Hematopoietic multipotent progenitor cell treated with erythropoietin and hydrocortisone succinate and interleukin-3 and kit ligand, for 4 days (in vitro differentiated cells): Measurements from ENCODE around the gene COL4A3.

Experiments used
- DNase-seq: peaks from one replicate; pipeline ENCODE4 v3.0.0-alpha.2; 2015

Gene COL4A3

GRCh38 chr2:227296671-227297405 is 132.4 kb downstream of the COL4A3 start:
- DNase-seq = no peak

DNA sequence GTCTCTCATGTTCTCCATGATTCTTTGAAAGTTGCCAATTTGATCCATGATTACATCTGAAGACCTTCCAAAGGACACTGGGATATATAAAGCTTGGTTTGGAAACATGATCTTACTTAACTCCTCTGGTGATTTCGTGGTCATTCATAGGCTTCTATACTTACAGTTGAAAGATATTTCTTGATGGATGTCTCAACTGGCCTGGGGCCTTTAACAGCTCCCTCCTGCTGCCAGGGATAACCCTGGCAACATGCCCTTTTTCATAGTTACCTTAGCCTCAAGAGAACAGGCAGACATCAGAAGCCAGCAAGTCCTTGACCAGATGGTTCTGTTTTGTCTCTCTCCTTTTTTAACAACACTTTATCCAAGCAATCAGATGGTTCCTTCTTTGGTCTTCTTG is 137.1 kb downstream of the COL4A3 start:
- DNase-seq = no peak

DNA sequence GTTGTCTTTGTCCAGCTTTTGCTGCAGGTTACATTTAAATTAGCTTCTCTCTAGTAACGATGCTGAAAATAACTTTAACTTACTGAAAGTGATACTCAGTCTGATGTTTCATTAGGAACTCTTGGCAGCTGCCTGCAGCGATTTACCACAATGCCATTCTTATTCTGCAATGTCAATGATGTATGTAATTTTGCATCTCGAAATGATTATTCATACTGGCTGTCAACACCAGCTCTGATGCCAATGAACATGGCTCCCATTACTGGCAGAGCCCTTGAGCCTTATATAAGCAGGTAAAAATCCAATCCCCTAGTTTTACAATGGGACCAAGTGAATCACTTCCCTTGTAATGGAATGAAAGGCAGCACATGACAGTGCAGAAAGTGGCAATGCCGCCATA is 144.4 kb downstream of the COL4A3 start:
- no peak for DNase-seq

- no peak for DNase-seq
These were observed 146.3 kb downstream of the COL4A3 start for GRCh38 chr2:227310756-227311110.

GRCh38 chr2:227311861-227312506 is 147.6 kb downstream of the COL4A3 start:
- DNase-seq = no peak

DNA sequence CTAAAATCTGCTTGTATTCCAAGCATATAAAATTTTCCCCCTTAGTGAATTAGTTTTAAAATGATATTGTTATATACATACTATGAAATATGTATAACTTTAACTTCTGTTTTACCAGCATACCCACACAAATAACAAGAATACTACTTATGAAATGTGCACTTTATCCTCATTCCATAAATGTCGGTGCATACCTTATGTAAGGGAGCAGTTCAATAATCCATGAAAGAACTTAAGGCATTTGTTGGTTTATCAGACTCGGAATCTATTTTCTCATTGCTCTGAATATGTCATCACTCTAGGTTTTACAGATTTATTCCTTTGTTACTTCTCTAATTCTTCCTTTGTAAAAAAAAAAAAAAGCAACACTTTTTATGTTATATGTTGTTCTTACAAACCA is 148.2 kb downstream of the COL4A3 start:
- DNase-seq = no peak

GRCh38 chr2:227313310-227313709 is 148.9 kb downstream of the COL4A3 start:
- no peak for DNase-seq

DNA sequence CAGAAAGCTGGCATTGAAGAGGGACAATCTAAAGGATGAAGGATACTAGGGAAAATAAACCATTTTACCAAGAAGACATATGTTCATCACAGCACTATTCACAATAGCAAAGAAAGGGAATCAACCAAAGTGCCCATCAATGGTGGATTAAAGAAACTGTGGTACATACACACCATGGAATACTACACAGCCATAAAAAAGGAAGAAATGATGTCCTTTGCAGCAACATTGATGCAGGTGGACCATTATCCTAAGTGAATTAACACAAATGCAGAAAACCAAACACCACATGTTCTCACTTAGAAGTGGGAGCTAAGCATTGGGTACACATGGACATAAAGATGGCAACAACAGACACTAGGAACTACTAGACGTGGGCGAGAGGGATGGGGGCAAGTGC is 153.4 kb downstream of the COL4A3 start:
- no peak for DNase-seq

GRCh38 chr2:227320305-227321094 is 156.1 kb downstream of the COL4A3 start:
- peak; percentile 11 for DNase-seq

DNA sequence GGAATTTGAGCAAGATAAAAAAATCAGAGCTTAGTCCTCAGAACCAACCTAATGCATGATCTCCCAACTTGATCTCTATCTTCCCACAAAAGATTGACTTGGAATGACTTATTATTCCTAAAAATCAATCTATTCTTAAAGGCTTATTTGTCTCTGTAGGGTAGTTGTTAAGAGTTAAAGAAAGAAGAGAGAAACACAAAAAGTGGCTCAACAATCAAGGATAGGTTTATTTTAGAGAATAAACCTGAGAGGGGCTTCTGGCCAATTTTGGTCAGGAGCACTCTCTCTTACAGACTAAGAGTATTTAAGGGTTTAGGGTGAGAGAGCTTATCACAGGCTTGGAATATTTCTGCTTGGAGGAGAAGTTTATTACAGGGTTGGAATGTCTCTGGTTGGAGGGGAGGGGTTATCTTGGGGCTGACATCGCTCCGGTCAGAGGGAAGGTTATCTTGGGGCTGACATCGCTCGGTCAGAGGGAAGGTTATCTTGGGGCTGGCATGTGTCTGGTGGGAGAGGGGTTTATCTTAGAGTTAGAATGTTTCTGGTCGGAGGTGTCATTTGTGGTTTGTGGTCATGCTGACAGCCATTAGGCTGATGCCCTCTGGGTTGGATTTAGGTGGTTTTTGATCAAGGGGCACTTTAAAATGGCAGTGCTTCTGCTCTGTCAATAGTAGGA is 158.2 kb downstream of the COL4A3 start:
- peak; percentile 89 for DNase-seq

- no peak for DNase-seq
These were observed 159.4 kb downstream of the COL4A3 start for GRCh38 chr2:227323818-227324217.

GRCh38 chr2:227324642-227324994 is 160.2 kb downstream of the COL4A3 start:
- no peak for DNase-seq

GRCh38 chr2:227324995-227325838 is 160.8 kb downstream of the COL4A3 start, which contains the start of gene MFF:
TSS of gene MFF (plus strand) at chr2:227325251. CDS start at chr2:227330666, 5,415 bp downstream.
- DNase-seq = peak; percentile 97

DNA sequence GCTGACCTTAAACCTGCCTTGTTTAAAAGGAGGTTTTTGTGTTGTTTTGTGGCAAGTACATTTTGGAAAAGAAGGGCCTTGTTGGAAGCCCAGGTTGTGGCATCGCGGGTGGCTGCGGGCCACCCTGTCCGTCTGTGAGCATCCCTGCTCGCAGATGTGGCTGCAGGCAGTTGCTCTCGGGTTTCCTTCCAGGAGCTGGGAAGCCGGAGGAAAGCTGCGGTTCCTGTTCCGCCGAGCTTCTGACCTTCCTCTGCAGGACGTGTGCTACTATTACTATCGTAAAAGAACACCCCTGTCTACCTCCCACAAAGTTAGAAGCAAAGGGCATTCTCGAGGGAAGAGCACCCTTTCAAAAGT is 161.4 kb downstream of the COL4A3 start:
- peak; percentile 34 for DNase-seq

GRCh38 chr2:227326783-227327182 is 162.4 kb downstream of the COL4A3 start:
- no peak for DNase-seq

DNA sequence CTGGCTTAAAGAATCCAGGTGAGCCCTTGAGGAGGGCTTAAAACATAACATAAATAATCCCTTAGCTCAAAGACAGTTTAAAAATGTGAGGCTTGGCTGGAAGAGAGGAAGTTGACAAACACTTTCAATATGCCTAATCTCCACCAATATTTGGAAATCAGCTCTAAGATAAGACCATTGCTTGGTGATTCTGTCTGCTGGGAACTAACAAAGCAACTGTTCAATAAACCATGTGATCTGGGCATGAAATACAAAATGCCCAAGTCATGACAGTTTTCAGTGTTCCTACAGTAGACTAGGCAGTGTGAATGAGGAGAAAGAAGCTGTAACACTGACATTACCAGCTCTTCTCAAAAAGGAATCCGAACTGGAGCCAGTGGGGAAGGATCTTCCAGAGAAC is 171.3 kb downstream of the COL4A3 start:
- peak; percentile 38 for DNase-seq

DNA sequence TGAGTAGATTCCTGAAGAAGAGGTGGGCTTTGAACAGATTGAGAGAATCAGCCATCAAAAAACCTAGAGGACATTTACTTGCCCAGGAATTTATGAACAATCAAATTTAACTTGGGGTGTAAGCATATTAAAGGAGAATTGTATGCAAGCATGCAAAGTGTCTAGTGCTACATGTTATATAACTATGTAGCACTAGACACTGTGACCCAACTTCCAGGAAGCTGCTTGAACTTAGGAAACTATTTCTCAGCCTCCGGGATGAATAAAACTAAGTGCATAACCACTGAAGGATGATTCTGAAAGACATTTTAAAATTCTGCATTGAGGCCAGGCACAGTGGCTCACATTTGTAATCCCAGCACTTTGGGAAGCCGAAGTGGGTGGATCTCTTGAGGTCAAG is 173.0 kb downstream of the COL4A3 start:
- no peak for DNase-seq

DNA sequence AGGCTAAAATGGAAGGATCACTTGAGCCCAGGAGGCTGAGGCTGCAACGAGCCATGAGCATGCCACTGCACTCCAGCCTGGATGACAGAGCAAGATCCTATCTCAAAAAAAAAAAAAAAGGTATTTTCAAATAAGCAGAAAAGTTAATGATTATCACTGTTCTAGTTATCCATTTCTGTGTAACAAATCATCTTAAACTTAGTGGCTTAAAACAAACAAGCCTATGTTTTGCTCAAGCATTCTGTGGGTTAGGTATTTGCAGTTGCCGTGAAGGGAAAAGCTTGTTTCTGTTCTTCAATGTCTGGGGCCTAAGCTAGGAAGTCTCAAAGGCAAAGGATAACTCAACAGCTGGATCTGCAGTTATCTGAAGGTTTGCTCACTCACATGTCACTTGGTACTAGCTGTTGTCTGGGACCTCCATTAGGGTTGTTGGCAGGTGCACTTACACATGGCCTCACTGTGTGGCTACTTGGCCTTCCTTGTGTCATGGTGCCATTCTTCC is 174.7 kb downstream of the COL4A3 start:
- DNase-seq = no peak

DNA sequence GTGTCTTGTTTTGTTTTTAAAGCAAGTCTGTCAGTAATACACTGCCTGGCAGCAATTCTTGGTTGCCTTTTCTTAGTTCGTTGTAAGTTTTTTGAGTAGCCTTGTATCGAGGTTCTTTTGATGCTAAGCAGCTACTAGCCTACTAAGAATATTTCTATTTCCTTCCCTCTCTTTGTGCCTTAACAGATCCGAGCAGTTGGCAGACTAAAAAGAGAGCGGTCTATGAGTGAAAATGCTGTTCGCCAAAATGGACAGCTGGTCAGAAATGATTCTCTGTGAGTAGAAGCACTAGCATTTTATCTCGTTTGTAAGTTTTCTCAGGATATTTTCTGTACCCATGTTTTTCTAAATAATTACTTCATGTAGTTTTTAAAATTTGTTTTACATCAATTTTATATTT is 175.7 kb downstream of the COL4A3 start:
- DNase-seq = no peak

- DNase-seq = no peak
These were observed 177.1 kb downstream of the COL4A3 start for GRCh38 chr2:227341553-227341952.

DNA sequence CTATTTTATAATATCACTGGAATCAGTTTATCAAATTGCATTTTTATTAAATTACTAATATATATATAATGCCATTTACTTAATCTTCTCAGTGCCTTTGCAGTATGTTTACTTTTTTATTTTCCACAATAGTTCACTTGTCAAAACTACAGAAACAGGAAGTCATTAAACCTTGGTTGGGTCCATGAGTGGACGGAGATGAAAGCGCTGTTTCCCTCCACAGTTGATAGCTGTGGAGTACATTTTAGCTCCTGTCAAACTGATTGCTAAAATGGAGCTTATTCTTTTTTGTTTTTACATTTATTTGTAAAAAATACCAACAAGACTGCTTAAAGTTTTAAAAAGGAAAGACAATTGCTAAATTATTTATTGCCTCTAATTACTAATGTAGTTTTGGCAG is 179.8 kb downstream of the COL4A3 start:
- DNase-seq = no peak

- no peak for DNase-seq
These were observed 182.7 kb downstream of the COL4A3 start for GRCh38 chr2:227347117-227347516.
